Left forelimb (tissue), 1 donor: ENCODE data around the gene REG1B.
"Not testable (repeated sequence)": the region's sequence is repeated elsewhere in the genome, so short reads cannot be mapped to it uniquely, and the experiment has no call there.

ENCODE experiments used
- DNase-seq: peaks from one replicate; pipeline ENCODE4 v3.0.0-alpha.2; 2018; ENCODE audit warnings: low spot score

Gene REG1B

GRCh38 chr2:79084495-79085135 is 3.2 kb downstream of the REG1B start:
- DNase-seq = no peak

GRCh38 chr2:79083597-79084251 is 4.1 kb downstream of the REG1B start:
- DNase-seq = no peak

- DNase-seq = no peak
Observed at GRCh38 chr2:79082987-79083386, 4.8 kb downstream of the REG1B start.

GRCh38 chr2:79071078-79071477 is 16.7 kb downstream of the REG1B start:
- no peak for DNase-seq

- no peak for DNase-seq
Observed at GRCh38 chr2:79065201-79065600, 22.6 kb downstream of the REG1B start.

GRCh38 chr2:79054769-79055168 is 33.0 kb downstream of the REG1B start:
- not testable (repeated sequence) for DNase-seq

GRCh38 chr2:79053486-79053885 is 34.3 kb downstream of the REG1B start:
- peak; percentile 78 for DNase-seq

- no peak for DNase-seq
Observed at GRCh38 chr2:79041032-79041448, 46.8 kb downstream of the REG1B start.

- no peak for DNase-seq
Observed at GRCh38 chr2:79039944-79040343, 47.8 kb downstream of the REG1B start.
